ENCODE measurements around the gene SBK1.

GRCh38 chr16:28267356-28267755 lies 25.0 kb upstream of the SBK1 start:
- TF ChIP-seq, protein P1, sequence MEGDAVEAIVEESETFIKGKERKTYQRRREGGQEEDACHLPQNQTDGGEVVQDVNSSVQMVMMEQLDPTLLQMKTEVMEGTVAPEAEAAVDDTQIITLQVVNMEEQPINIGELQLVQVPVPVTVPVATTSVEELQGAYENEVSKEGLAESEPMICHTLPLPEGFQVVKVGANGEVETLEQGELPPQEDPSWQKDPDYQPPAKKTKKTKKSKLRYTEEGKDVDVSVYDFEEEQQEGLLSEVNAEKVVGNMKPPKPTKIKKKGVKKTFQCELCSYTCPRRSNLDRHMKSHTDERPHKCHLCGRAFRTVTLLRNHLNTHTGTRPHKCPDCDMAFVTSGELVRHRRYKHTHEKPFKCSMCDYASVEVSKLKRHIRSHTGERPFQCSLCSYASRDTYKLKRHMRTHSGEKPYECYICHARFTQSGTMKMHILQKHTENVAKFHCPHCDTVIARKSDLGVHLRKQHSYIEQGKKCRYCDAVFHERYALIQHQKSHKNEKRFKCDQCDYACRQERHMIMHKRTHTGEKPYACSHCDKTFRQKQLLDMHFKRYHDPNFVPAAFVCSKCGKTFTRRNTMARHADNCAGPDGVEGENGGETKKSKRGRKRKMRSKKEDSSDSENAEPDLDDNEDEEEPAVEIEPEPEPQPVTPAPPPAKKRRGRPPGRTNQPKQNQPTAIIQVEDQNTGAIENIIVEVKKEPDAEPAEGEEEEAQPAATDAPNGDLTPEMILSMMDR (IDR thresholded peaks at IDR 0.05; ENCODE audit: low read length): no peak
- TF ChIP-seq EZH2 (IDR thresholded peaks at IDR 0.05; ENCODE audit: borderline replicate concordance, low read length): no peak
